ENCODE data around the gene BIRC6.

BIRC6 gene

GRCh38 chr2:32647180-32647651, 290.4 kb downstream of the BIRC6 start:
- Histone ChIP-seq H3K27ac (no peak overlapping the region), H3K4me3 (IDR thresholded peaks at IDR 0.05; ENCODE audit: insufficient read depth, low read depth, low read length) (no peak overlapping the region), H2AFZ (ENCODE audit: low read depth) (no peak overlapping the region), H3K79me2 (ENCODE audit: insufficient read depth, low read depth) (no peaks in the 10 kb centered on the region), H4K20me1 (ENCODE audit: insufficient read depth) (no peaks in the 10 kb centered on the region), H3K4me2 (no peak overlapping the region), H3K9ac (no peak overlapping the region), H3K27me3 (ENCODE audit: insufficient read depth, low read depth) (no peaks in the 10 kb centered on the region), H3K4me1 (ENCODE audit: low read depth, poor library complexity, severe bottlenecking) (no peaks in the 10 kb centered on the region), H3K36me3 (ENCODE audit: insufficient read depth) (no peaks in the 10 kb centered on the region; the same call in 1 of the 2 replicates)
- TF ChIP-seq, protein P1, sequence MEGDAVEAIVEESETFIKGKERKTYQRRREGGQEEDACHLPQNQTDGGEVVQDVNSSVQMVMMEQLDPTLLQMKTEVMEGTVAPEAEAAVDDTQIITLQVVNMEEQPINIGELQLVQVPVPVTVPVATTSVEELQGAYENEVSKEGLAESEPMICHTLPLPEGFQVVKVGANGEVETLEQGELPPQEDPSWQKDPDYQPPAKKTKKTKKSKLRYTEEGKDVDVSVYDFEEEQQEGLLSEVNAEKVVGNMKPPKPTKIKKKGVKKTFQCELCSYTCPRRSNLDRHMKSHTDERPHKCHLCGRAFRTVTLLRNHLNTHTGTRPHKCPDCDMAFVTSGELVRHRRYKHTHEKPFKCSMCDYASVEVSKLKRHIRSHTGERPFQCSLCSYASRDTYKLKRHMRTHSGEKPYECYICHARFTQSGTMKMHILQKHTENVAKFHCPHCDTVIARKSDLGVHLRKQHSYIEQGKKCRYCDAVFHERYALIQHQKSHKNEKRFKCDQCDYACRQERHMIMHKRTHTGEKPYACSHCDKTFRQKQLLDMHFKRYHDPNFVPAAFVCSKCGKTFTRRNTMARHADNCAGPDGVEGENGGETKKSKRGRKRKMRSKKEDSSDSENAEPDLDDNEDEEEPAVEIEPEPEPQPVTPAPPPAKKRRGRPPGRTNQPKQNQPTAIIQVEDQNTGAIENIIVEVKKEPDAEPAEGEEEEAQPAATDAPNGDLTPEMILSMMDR (conservative IDR thresholded peaks at IDR 0.05; ENCODE audit: low read depth, low read length): no peak

- no peaks in the 10 kb centered on the region for H3K27me3 ChIP-seq (ENCODE audit: insufficient read depth, low read depth)
- H3K79me2 ChIP-seq (ENCODE audit: insufficient read depth, low read depth): no peaks in the 10 kb centered on the region
- H3K4me1 ChIP-seq (ENCODE audit: low read depth, poor library complexity, severe bottlenecking): peaks cover 14% of the 10 kb centered on the region
- H3K4me3 ChIP-seq (IDR thresholded peaks at IDR 0.05; ENCODE audit: insufficient read depth, low read depth, low read length): no peak overlapping the region
- TF ChIP-seq, protein P1 (conservative IDR thresholded peaks at IDR 0.05; ENCODE audit: low read depth, low read length): no peak
- H3K27ac ChIP-seq: no peak overlapping the region
- H4K20me1 ChIP-seq (ENCODE audit: insufficient read depth): no peaks in the 10 kb centered on the region
- no peak overlapping the region for H3K4me2 ChIP-seq
- no peak overlapping the region for H3K9ac ChIP-seq
- H2AFZ ChIP-seq (ENCODE audit: low read depth): no peak overlapping the region
- 0 out of 2 replicates have a peak, but pooled peaks cover 6% of the 10 kb centered on the region for H3K36me3 ChIP-seq (ENCODE audit: insufficient read depth)
These were observed 295.9 kb downstream of the BIRC6 start for GRCh38 chr2:32652555-32653209.

DNA sequence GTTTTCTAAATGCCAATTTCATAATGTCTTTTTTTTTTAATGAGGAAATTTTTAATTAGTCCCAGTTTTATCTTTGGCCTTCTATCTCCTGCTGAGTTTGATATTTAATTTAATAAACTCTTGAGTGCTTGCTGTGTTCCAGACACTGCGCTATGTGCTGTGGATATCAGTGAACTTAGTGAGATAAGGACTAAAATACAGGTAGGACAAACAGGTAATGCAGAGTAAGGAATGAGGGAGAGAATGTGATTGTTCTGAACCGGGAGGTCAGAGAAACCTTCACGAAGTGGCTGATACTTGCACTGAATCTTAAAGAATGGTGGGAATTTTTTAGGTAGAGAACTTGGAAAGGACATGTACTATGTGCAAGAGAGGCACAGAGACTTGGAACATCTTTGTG, 299.2 kb downstream of the BIRC6 start:
- H3K4me2 ChIP-seq: peak overlapping the region; percentile 29; the same call in 1 of the 2 replicates
- no peak overlapping the region for H2AFZ ChIP-seq (ENCODE audit: low read depth)
- no peak overlapping the region for H3K9ac ChIP-seq
- TF ChIP-seq, protein P1 (conservative IDR thresholded peaks at IDR 0.05; ENCODE audit: low read depth, low read length): no peak
- H3K27me3 ChIP-seq (ENCODE audit: insufficient read depth, low read depth): no peaks in the 10 kb centered on the region
- peaks cover 14% of the 10 kb centered on the region for H3K4me1 ChIP-seq (ENCODE audit: low read depth, poor library complexity, severe bottlenecking)
- 0 out of 2 replicates have a peak, but pooled peaks cover 6% of the 10 kb centered on the region for H3K79me2 ChIP-seq (ENCODE audit: insufficient read depth, low read depth)
- H3K27ac ChIP-seq: peak overlapping the region; percentile 5; the same call in 1 of the 2 replicates
- no peak overlapping the region for H3K4me3 ChIP-seq (IDR thresholded peaks at IDR 0.05; ENCODE audit: insufficient read depth, low read depth, low read length)
- H4K20me1 ChIP-seq (ENCODE audit: insufficient read depth): no peaks in the 10 kb centered on the region
- H3K36me3 ChIP-seq (ENCODE audit: insufficient read depth): 0 out of 2 replicates have a peak, but pooled peaks cover 6% of the 10 kb centered on the region

DNA sequence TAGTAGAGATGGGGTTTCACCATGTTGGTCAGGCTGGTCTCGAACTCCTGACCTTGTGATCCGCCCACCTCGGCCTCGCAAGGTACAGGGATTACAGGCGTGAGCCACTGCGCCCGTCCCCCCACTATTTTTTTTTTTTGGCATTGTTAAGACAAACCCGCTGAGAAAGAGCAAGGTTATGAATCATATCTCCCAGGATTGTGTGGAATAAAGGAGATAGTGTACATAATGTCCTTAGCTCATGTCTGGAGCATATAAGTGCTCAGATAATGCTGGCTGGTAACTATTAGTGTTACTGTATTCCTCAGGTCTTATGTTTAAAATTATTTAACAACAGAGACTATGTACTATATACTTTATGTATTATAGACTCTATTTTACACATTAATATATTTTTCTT, 307.0 kb downstream of the BIRC6 start:
- H3K9ac ChIP-seq: no peak overlapping the region
- no peak overlapping the region for H2AFZ ChIP-seq (ENCODE audit: low read depth)
- 0 out of 2 replicates have a peak, but pooled peaks cover 6% of the 10 kb centered on the region for H3K79me2 ChIP-seq (ENCODE audit: insufficient read depth, low read depth)
- H3K4me3 ChIP-seq (IDR thresholded peaks at IDR 0.05; ENCODE audit: insufficient read depth, low read depth, low read length): no peak overlapping the region
- TF ChIP-seq, protein P1 (conservative IDR thresholded peaks at IDR 0.05; ENCODE audit: low read depth, low read length): no peak
- no peaks in the 10 kb centered on the region for H3K4me1 ChIP-seq (ENCODE audit: low read depth, poor library complexity, severe bottlenecking)
- H3K4me2 ChIP-seq: no peak overlapping the region
- no peaks in the 10 kb centered on the region for H4K20me1 ChIP-seq (ENCODE audit: insufficient read depth)
- no peak overlapping the region for H3K27ac ChIP-seq
- no peaks in the 10 kb centered on the region for H3K27me3 ChIP-seq (ENCODE audit: insufficient read depth, low read depth)
- no peaks in the 10 kb centered on the region for H3K36me3 ChIP-seq (ENCODE audit: insufficient read depth)

Measured in KMS-11 (cell line).